NCI-H146 treated with DMSO at 0.1 percent for 48 hours (cell line): ENCODE results near the gene NRXN3.

ENCODE experiments used
- DNase-seq: peaks from one replicate; lab custom pipeline; 2025; ENCODE audit not compliant: unreplicated experiment; lab: John Stamatoyannopoulos, UW

NRXN3 gene

DNA sequence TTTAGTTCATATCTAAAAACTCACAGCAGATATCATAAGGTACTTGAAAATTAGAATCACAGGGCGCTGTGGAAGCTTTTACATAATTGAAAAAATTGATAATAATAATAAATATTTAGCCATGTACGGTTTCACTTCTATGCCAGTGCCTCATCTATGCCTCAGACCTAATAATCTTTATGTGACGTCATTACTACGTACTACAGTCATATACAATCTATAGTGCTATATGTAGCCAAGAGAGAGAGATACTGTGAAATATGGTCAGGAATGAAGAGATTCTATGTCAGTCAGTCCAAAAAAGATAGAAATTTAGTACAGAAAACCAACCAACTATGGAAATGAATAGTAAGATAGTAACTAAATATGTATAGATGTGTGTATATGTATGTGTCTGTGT is 1010.5 kb downstream of the NRXN3 start:
- no peak for DNase-seq

- DNase-seq = no peak
These were observed 1016.4 kb downstream of the NRXN3 start for GRCh38 chr14:79186523-79186922.

GRCh38 chr14:79193689-79194477 is 1023.7 kb downstream of the NRXN3 start:
- no peak for DNase-seq

- no peak for DNase-seq
These were observed 1026.0 kb downstream of the NRXN3 start for GRCh38 chr14:79196216-79196615.

DNA sequence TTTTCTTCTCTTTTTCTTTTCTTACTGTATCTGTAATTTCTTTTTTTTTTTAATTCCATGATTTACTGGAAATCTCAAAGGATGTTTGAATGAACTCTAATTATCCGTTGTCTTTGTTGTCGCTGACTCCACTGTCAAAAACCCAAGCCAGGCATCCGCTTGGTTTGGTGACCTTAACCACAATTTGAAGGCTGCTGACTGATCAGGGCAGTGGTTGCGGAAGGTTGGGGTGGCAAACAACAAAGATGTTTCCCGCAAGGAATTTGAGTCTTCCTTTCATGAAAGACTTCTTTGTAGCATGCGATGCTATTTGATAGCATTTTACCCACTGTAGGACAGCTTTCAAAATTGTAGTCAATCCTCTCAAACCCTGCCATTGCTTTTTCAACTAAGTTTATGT is 1027.3 kb downstream of the NRXN3 start:
- DNase-seq = no peak

DNA sequence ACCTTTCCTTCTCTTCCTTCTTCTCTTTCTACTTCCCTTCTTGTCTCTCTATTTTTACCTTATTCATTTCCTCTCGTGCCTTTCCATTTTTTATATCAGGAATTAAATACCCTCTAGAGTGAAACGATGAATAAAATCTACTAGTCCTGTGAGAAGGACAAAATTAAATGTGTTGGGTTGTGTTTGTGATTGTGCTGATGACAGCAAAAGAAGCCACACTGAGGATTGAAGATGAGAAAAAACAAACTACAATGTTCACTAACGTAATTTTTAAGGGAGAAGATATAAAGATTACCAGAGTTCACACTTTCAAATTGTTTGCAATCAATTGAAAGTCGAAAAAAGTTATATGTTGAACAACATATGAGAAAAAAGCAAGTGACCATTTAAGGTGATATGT is 1029.0 kb downstream of the NRXN3 start:
- no peak for DNase-seq

DNA sequence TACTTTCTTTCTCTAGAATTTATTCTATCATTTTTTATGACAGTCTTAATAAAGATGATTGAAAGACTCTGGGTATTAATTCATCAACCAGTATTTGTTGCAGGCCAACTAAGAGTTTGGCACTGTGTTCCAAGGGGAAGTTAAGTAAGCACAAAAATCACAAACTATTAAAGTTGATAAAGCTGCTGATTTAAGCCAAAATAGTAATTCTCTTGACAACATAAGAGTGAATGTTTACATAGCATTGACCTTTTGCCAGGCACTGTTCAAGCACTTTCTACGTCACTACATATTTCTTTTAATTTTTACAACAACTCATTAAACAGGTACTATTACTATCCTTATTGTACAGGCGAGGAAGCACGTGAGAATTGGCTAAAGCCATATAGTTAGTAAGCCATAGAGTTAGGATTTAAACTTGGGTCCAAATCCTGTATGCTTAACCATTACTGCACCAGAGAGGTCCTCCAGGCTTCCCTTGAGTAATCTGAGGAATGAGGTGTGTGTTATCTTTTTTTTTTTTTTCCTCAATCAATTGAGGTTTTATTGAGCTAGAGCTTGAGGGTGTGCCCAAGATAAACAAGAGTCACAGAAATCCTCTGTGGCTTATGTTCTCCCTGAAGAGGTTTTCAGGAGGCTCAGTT is 1031.5 kb downstream of the NRXN3 start:
- no peak for DNase-seq

- DNase-seq = no peak
These were observed 1034.4 kb downstream of the NRXN3 start for GRCh38 chr14:79204591-79204990.

DNA sequence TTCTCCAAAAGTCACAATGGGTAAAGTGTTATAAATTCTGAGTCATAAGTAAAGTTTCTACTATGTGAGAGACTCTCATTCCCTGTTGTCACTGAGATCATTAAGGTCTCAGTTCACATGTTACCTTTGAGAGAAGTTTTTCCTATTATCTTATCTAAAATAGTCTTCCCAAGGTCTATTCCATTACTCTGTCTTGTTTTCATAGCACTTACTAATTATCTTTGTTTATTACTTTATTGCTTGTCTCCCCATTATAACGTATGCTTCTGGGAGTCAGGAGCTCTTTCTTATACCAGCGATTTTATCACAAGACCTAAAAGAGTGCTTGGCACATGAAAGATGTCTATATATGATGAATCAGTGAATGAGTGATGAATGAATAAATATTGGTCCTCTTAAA is 1039.2 kb downstream of the NRXN3 start:
- DNase-seq = no peak

- no peak for DNase-seq
These were observed 1055.6 kb downstream of the NRXN3 start for GRCh38 chr14:79225815-79226214.

DNA sequence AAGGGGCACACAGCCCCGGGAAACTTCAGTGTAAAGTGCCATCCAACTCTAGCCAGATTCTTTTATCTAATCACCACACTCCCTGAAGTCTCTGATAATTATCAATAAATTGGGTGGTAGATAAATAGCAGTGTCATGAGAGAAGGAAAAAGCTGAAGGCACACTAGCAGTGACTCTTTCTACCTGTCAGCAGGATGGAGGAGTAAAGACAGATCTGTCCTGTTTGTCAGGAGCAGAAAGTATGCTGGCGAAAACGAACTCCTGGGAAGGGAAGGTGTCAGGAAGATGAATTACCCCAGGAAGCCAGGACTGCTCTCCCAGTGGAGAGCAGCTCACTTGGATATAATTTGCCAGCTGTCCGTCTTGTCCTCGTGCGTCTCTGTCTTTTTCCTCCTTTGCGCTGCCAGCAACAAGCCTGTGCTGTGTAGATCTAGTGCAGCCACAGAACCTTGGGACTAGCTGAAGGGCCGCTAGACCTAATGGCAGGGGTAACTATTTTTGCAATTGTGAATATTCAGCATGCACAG is 1059.3 kb downstream of the NRXN3 start:
- no peak for DNase-seq

DNA sequence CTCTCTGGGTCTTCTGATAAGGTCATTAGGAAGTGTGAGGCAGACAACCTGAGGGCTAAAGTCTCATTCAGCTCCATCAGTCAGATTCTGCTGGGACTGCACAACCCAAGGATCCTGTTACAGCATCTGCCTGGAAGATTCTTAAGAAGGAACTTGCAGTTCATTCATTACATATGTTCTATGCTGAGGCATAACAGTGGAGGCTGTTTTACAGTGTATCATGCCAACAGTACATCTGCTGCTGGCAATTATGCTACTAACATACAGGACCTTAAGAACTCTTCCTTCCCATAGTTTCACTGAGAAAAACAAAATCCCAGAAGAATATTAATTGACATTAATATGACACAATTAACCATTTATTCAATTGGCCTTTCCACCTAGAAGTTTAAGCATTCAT is 1072.5 kb downstream of the NRXN3 start:
- DNase-seq = no peak

DNA sequence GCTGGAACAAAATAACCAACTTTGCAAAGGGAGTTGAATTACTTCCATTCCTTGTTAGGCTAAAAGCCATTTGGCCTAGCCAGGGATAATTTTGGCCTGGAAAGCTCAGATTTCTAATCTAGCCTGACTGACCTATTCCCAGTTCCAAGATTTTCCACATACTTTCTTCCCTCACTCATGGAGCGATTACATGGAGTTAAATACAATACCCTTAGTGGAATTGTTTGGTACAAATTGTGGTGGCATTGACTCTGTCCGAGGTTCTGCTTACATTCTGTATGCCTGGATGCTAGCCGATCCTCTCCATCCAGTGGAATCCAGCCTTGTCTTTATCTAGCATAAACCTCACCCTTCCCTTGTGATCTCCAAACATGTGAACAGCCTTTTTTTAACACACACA is 1076.0 kb downstream of the NRXN3 start:
- no peak for DNase-seq

- no peak for DNase-seq
These were observed 1078.0 kb downstream of the NRXN3 start for GRCh38 chr14:79248126-79248525.

- DNase-seq = no peak
These were observed 1078.6 kb downstream of the NRXN3 start for GRCh38 chr14:79248771-79249170.

DNA sequence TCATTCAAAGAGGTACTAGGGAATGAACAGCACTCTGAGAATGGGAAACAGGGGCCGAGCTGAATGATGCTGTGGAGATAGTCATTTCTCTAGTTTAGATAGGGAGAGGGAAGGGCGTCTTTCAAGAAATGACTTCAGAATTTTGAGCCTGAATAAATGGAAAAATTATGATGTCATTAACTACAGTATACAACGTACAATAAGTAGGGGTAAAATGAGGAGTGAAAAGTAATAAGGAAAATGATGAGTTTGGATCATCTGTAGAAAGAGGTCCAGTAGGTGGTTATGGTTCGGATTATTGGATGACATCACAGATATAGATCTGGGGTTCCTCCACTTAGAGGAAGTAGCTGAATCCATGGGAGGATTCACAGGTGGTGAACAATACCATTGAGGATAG is 1081.1 kb downstream of the NRXN3 start:
- no peak for DNase-seq

GRCh38 chr14:79253576-79253975 is 1083.4 kb downstream of the NRXN3 start:
- DNase-seq = no peak

DNA sequence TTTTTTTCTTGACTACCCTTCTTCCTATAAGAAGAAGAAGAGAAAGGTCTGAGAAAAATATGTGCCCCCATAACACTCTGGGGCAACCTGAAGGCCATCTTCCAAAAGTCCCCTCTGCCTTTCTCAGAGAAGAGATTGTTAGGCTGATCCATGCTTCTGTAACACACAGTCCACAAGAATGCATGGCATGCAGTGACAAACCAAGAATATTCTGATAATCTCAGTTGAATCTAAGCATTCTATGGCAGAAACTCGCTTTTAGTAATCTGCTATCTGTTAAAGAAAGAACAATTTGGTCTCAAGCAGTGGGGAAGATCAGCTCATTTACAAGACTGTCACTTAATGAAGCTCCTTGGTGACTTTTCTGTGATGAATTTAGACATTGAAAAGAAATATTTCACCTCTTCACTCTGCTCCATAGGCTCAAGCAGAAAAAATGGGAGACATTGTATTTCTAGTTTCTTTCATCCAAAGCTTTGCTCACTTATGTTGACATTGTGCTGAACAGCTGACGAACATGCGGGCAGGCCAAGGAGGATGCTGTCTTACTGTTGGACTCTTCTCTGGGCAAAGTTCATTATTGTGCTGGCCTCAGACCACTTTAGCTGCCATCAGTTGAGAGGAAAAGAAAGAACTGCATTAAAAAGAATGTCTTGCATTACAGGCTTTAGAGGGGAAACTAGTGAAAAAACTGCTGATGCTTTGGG is 1084.0 kb downstream of the NRXN3 start:
- no peak for DNase-seq

DNA sequence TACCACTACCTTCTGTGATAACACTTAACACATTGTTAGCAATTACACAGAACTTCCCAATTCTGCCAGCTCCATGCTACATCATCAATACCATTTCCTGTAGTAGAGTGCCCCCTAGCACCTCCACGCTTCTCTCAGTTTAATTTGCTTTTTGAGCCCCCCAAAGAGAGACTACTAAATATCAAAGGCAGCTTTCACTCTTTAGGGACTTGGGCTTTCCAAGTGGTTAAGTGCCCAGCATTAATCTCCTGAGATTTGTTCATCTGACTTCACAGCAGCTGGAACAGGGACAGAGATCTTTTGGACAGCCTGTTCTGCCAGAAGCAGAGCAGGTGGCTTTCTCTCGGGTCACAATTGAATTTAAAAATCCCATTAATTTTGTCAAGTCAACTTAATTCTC is 1086.2 kb downstream of the NRXN3 start:
- no peak for DNase-seq

- no peak for DNase-seq
These were observed 1090.2 kb downstream of the NRXN3 start for GRCh38 chr14:79260406-79260805.

GRCh38 chr14:79265366-79265946 is 1095.3 kb downstream of the NRXN3 start:
- DNase-seq = no peak

DNA sequence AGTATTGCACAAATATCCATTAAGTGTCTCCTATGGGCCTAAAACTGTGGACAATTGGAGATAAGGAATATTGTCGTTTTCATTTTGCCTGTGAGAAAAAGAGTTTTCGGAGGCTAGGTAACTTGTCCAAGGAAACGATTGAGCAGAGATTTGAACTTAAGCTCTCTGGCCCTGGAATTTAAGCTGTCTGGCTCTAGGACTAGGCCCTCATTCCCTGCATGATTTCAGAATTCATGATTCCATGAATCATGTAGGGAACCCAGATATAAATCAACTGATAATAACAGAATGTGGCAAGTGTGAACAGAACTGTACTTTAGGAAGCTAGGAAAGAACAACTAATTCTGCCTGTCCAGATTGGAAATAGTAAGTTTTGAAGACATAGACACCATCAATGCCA is 1100.2 kb downstream of the NRXN3 start:
- DNase-seq = no peak
